Measurements from ENCODE around the gene HS3ST6. TPM values are rescaled to one million over a fixed set of nuclear protein-coding genes. Genes with fewer than 3 reads are reported as not detected.

The HS3ST6 gene
- total RNA-seq, 1 donor from 2014 or later, result not detected

DNA sequence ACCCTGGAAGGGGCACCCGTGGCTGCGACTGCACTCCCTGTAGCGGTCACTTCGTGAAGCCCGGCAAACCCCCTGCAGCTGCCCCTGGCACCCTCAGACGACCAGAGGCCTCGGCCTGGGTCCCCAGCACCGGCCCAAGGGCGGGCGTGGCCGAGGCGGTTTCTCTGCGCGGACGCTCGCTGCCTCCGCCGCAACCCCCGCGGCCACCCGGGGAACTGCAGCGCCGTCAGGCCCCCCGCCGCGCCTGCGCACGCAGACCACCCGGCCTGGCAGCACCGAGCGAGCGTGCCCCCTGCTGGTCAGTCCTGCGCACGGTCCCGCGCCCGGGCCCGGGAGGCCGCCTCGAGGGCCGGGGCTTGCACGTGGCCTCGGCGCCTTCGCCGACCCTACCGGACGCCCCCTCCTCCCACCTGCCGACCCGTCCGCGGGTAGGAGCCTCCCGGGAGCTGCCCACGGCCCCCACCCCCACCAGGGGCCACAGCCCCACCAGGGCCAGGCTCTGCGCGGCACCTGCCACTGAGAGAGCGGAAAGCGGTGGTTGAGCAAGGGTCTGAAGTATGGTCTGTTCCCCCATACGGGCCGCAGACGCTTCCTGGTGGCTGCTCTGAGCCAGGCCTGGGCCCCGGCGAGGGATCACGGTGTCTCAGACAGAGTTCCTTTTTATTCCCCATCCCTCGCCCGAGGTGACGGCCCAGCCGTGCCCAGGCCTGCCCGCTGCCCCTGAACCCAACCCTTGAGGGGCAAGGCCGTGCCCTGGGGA is 11.5 kb upstream of the HS3ST6 start:
- Mint-ChIP-seq H3K4me3 (ENCODE audit: unreplicated experiment) (no peak overlapping the region), H3K27me3 (ENCODE audit: unreplicated experiment) (peaks cover 8% of the 10 kb centered on the region), H3K4me1 (ENCODE audit: unreplicated experiment) (no peaks in the 10 kb centered on the region), H3K36me3 (ENCODE audit: low read depth, unreplicated experiment) (no peaks in the 10 kb centered on the region), H3K9me3 (ENCODE audit: unreplicated experiment) (no peaks in the 10 kb centered on the region), H3K27ac (ENCODE audit: unreplicated experiment) (no peak overlapping the region)
- TF ChIP-seq CTCF (IDR thresholded peaks at IDR 0.05; ENCODE audit: unreplicated experiment), result peak; percentile 99
- DNase-seq (ENCODE audit: low spot score), result peak; percentile 99

GRCh38 chr16:1929105-1929504 is 10.9 kb upstream of the HS3ST6 start:
- H3K4me1 Mint-ChIP-seq (ENCODE audit: unreplicated experiment), result no peaks in the 10 kb centered on the region
- H3K4me3 Mint-ChIP-seq (ENCODE audit: unreplicated experiment), result peak overlapping the region; percentile 85
- no peaks in the 10 kb centered on the region for H3K36me3 Mint-ChIP-seq (ENCODE audit: low read depth, unreplicated experiment)
- H3K27ac Mint-ChIP-seq (ENCODE audit: unreplicated experiment), result no peak overlapping the region
- H3K9me3 Mint-ChIP-seq (ENCODE audit: unreplicated experiment), result no peaks in the 10 kb centered on the region
- DNase-seq (ENCODE audit: low spot score), result no peak
- TF ChIP-seq CTCF (IDR thresholded peaks at IDR 0.05; ENCODE audit: unreplicated experiment), result no peak
- H3K27me3 Mint-ChIP-seq (ENCODE audit: unreplicated experiment), result peaks cover 8% of the 10 kb centered on the region

- Mint-ChIP-seq H3K4me3 (ENCODE audit: unreplicated experiment) (no peak overlapping the region), H3K27ac (ENCODE audit: unreplicated experiment) (no peak overlapping the region), H3K36me3 (ENCODE audit: low read depth, unreplicated experiment) (peaks cover 2% of the 10 kb centered on the region), H3K9me3 (ENCODE audit: unreplicated experiment) (no peaks in the 10 kb centered on the region), H3K4me1 (ENCODE audit: unreplicated experiment) (peaks cover under 1% of the 10 kb centered on the region), H3K27me3 (ENCODE audit: unreplicated experiment) (peaks cover 13% of the 10 kb centered on the region)
- no peak for TF ChIP-seq CTCF (IDR thresholded peaks at IDR 0.05; ENCODE audit: unreplicated experiment)
- no peak for DNase-seq (ENCODE audit: low spot score)
These were observed 8.1 kb upstream of the HS3ST6 start for GRCh38 chr16:1926271-1926670.

- H3K27me3 Mint-ChIP-seq (ENCODE audit: unreplicated experiment), result peaks cover 23% of the 10 kb centered on the region
These were observed 5.9 kb upstream of the HS3ST6 start for GRCh38 chr16:1924095-1924494.

More at GRCh38 chr16:1924095-1924494, 5.9 kb upstream of the HS3ST6 start:
- H3K9me3 Mint-ChIP-seq (ENCODE audit: unreplicated experiment), result no peaks in the 10 kb centered on the region
- H3K4me3 Mint-ChIP-seq (ENCODE audit: unreplicated experiment), result no peak overlapping the region
- peaks cover 7% of the 10 kb centered on the region for H3K4me1 Mint-ChIP-seq (ENCODE audit: unreplicated experiment)
- no peak overlapping the region for H3K27ac Mint-ChIP-seq (ENCODE audit: unreplicated experiment)
- no peak for DNase-seq (ENCODE audit: low spot score)
- no peak for TF ChIP-seq CTCF (IDR thresholded peaks at IDR 0.05; ENCODE audit: unreplicated experiment)
- H3K36me3 Mint-ChIP-seq (ENCODE audit: low read depth, unreplicated experiment), result peaks cover 5% of the 10 kb centered on the region
